Measurements from ENCODE around the gene SAMD4A. TPM values are rescaled to one million over a fixed set of nuclear protein-coding genes. Genes with fewer than 3 reads are reported as not detected.

SAMD4A gene
- total RNA-seq, 3 donors from 2014 or later: 28.5 to 44.6 (median 36.2) TPM

DNA sequence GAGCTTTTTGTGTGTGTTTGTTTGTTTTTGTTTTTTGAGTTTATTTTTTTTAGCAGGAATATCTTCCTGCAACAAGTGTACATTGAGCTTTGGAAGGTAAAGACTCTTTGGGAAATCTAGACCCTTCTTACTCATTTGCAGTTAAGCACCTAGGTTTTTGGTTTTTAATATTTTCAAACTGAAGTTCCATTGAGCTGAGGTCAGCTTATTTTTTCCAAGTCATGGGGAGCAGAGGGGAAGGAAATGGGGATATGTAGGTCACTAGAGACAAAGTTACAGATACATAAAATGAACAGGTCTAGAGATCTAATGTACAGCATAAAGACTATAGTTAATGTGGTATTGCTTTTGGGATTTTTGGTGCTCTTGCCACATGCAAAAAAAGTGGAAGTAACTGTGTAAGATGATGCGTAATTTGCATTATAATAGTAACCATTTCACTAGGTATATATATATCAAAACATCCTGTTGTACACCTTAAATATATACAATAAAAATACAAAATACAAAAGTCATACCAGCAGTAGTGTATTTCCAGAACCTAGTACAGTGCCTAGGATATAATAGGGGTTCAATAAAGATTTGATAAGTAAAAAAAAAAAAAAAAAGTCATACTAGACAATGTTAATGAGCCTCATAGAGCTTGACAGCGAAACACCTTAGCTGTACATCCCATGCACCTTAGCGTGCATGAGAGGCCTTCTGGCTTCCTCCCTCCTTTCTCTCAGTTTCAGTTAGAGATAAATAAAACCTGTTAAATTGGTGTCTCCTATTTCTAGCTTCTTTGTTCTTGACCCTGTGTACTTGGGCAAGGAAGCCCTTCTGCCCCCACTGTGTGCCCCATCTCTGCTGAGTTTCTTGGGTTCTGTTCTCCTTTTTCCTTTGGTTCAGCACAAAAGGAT lies 34.6 kb upstream of the SAMD4A start:
- H3K9me3 ChIP-seq: no peaks in the 10 kb centered on the region
- H3K27me3 ChIP-seq: no peaks in the 10 kb centered on the region
- H3K4me1 ChIP-seq: no peaks in the 10 kb centered on the region
- no peak overlapping the region for H3K4me3 ChIP-seq
- H3K36me3 ChIP-seq: no peaks in the 10 kb centered on the region
- DNase-seq (ENCODE audit: low spot score in 2 of 2): no peak
- intact Hi-C loops (cut with DNase I; ENCODE audit: low total_unique reads): no loop called here
- TF ChIP-seq POLR2AphosphoS5 (IDR thresholded peaks at IDR 0.05) (no peak), POLR2A (IDR thresholded peaks at IDR 0.05) (no peak)
- TF ChIP-seq, protein P1, sequence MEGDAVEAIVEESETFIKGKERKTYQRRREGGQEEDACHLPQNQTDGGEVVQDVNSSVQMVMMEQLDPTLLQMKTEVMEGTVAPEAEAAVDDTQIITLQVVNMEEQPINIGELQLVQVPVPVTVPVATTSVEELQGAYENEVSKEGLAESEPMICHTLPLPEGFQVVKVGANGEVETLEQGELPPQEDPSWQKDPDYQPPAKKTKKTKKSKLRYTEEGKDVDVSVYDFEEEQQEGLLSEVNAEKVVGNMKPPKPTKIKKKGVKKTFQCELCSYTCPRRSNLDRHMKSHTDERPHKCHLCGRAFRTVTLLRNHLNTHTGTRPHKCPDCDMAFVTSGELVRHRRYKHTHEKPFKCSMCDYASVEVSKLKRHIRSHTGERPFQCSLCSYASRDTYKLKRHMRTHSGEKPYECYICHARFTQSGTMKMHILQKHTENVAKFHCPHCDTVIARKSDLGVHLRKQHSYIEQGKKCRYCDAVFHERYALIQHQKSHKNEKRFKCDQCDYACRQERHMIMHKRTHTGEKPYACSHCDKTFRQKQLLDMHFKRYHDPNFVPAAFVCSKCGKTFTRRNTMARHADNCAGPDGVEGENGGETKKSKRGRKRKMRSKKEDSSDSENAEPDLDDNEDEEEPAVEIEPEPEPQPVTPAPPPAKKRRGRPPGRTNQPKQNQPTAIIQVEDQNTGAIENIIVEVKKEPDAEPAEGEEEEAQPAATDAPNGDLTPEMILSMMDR (IDR thresholded peaks at IDR 0.05): no peak
- no peak overlapping the region for H3K27ac ChIP-seq

DNA sequence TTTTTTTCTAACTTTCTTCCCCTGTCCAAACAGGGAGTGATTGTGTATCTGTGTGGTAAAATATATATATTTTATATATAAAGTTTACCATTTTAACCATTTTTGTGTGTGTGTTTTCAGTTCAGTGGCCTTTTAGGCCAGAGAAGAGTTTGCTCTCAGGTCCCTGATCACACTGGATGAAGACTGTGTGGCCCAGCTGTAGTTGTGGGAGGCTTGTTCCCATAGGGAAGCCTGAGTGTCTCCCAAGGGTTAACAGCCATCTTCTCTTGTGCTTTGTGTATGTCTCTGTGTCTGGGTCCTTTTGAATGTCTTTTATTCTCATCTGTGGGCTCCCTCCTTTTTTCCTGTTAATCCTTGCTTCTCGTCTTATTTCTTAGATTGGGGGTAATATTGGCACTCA lies 33.8 kb upstream of the SAMD4A start:
- Histone ChIP-seq H3K27ac (no peak overlapping the region), H3K27me3 (no peaks in the 10 kb centered on the region), H3K9me3 (no peaks in the 10 kb centered on the region), H3K4me3 (no peak overlapping the region), H3K36me3 (peaks cover 2% of the 10 kb centered on the region), H3K4me1 (no peaks in the 10 kb centered on the region)
- no peak for TF ChIP-seq POLR2A (IDR thresholded peaks at IDR 0.05)
- no peak for TF ChIP-seq POLR2AphosphoS5 (IDR thresholded peaks at IDR 0.05)
- TF ChIP-seq, protein P1 (IDR thresholded peaks at IDR 0.05): no peak
- intact Hi-C loops (cut with DNase I; ENCODE audit: low total_unique reads): no loop called here
- no peak for DNase-seq (ENCODE audit: low spot score in 2 of 2)

DNA sequence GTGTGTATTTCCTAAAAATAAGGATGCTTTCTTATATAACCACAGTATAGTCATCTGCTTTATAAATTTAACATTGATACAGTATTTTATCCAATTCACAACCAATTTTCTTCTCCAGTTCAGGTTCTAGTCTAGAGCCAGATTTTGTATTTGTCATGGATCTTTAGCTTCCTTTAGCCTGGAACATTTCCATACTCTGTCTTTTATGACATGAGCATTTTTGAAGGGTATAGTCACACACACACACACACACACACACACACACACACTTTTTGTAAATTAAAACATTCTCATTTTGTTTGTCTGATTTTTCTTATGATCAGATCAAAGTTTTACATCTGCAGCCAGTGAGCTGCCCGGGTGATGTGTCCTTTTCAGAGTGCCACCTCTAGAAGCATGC lies 31.8 kb upstream of the SAMD4A start:
- Histone ChIP-seq H3K4me3 (no peak overlapping the region), H3K9me3 (no peaks in the 10 kb centered on the region), H3K4me1 (no peaks in the 10 kb centered on the region), H3K27ac (no peak overlapping the region), H3K27me3 (no peaks in the 10 kb centered on the region), H3K36me3 (peaks cover 9% of the 10 kb centered on the region)
- no peak for DNase-seq (ENCODE audit: low spot score in 2 of 2)
- TF ChIP-seq, protein P1 (IDR thresholded peaks at IDR 0.05): no peak
- no peak for TF ChIP-seq POLR2AphosphoS5 (IDR thresholded peaks at IDR 0.05)
- no peak for TF ChIP-seq POLR2A (IDR thresholded peaks at IDR 0.05)
- intact Hi-C loops (cut with DNase I; ENCODE audit: low total_unique reads): no loop called here

- TF ChIP-seq POLR2AphosphoS5 (IDR thresholded peaks at IDR 0.05) (no peak), POLR2A (IDR thresholded peaks at IDR 0.05) (no peak)
- TF ChIP-seq, protein P1 (IDR thresholded peaks at IDR 0.05): no peak
- Histone ChIP-seq H3K27me3 (no peaks in the 10 kb centered on the region), H3K4me3 (no peak overlapping the region), H3K9me3 (no peaks in the 10 kb centered on the region), H3K4me1 (no peaks in the 10 kb centered on the region), H3K27ac (no peak overlapping the region), H3K36me3 (peaks cover 9% of the 10 kb centered on the region)
- no peak for DNase-seq (ENCODE audit: low spot score in 2 of 2)
- intact Hi-C loops (cut with DNase I; ENCODE audit: low total_unique reads): no loop called here
Observed at GRCh38 chr14:54535646-54536045, 31.3 kb upstream of the SAMD4A start.

DNA sequence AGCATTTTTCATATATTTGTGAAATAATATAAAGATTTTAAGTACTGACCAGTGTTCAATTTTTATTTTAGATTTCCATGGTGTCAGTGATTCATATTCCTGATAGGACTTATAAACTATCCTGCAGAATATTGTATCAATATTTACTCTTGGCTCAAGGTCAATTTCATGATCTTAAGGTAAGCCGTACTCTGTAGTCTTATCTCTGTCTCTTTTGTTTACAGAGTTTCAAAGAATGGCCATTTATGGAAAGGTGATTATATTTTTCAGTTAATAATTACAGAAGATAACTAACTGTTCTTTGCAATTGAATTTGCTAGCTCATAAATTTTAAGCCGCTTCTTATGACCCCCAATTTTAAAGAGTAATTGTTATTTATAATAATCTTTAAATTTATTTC lies 29.3 kb upstream of the SAMD4A start:
- no peak for DNase-seq (ENCODE audit: low spot score in 2 of 2)
- H3K27ac ChIP-seq: no peak overlapping the region
- no peaks in the 10 kb centered on the region for H3K9me3 ChIP-seq
- H3K36me3 ChIP-seq: peaks cover 9% of the 10 kb centered on the region
- intact Hi-C loops (cut with DNase I; ENCODE audit: low total_unique reads): no loop called here
- H3K27me3 ChIP-seq: no peaks in the 10 kb centered on the region
- TF ChIP-seq, protein P1 (IDR thresholded peaks at IDR 0.05): no peak
- TF ChIP-seq POLR2A (IDR thresholded peaks at IDR 0.05) (no peak), POLR2AphosphoS5 (IDR thresholded peaks at IDR 0.05) (no peak)
- H3K4me3 ChIP-seq: no peak overlapping the region
- H3K4me1 ChIP-seq: no peaks in the 10 kb centered on the region
